HG03354 (cell line): ENCODE results near the gene ZNF264.
"Not testable (repeated sequence)": the region's sequence is repeated elsewhere in the genome, so short reads cannot be mapped to it uniquely, and the experiment has no call there.

Experiments used
- ATAC-seq: cut with Tn5 transposase; IDR thresholded peaks from one replicate; pipeline ENCODE4 v1.9.1; 2021; ENCODE audit warnings: mild to moderate bottlenecking; ENCODE audit not compliant: unreplicated experiment, poor library complexity, severe bottlenecking

The ZNF264 gene

GRCh38 chr19:57242821-57243220 is 51.5 kb downstream of the ZNF264 start:
- no peak for ATAC-seq

- no peak for ATAC-seq
Observed at GRCh38 chr19:57244513-57244912, 53.2 kb downstream of the ZNF264 start.

GRCh38 chr19:57245066-57245465 is 53.8 kb downstream of the ZNF264 start:
- no peak for ATAC-seq

- ATAC-seq, result no peak
Observed at GRCh38 chr19:57245959-57246358, 54.7 kb downstream of the ZNF264 start.

- no peak for ATAC-seq
Observed at GRCh38 chr19:57248646-57249045, 57.3 kb downstream of the ZNF264 start.

GRCh38 chr19:57249329-57249728 is 58.0 kb downstream of the ZNF264 start:
- ATAC-seq, result no peak

- ATAC-seq, result not testable (repeated sequence)
Observed at GRCh38 chr19:57253767-57254166, 62.5 kb downstream of the ZNF264 start.

GRCh38 chr19:57262044-57262443 is 70.7 kb downstream of the ZNF264 start:
- ATAC-seq, result no peak

GRCh38 chr19:57263244-57263741 is 72.0 kb downstream of the ZNF264 start:
- no peak for ATAC-seq

GRCh38 chr19:57267291-57267690 is 76.0 kb downstream of the ZNF264 start:
- ATAC-seq, result no peak

GRCh38 chr19:57269515-57270250 is 78.4 kb downstream of the ZNF264 start:
- ATAC-seq, result peak; percentile 58

- no peak for ATAC-seq
Observed at GRCh38 chr19:57271280-57271679, 80.0 kb downstream of the ZNF264 start.
